ENCODE measurements around the gene UQCRQ. TPM values are rescaled to one million over a fixed set of nuclear protein-coding genes. Genes with fewer than 3 reads are reported as not detected.

UQCRQ gene
- total and polyA plus RNA-seq, 9 of the 15 experiments (the other 6 are each of a cell fraction or from before 2014, with no cell fraction given): 235 to 2,421 (median 883) TPM

DNA sequence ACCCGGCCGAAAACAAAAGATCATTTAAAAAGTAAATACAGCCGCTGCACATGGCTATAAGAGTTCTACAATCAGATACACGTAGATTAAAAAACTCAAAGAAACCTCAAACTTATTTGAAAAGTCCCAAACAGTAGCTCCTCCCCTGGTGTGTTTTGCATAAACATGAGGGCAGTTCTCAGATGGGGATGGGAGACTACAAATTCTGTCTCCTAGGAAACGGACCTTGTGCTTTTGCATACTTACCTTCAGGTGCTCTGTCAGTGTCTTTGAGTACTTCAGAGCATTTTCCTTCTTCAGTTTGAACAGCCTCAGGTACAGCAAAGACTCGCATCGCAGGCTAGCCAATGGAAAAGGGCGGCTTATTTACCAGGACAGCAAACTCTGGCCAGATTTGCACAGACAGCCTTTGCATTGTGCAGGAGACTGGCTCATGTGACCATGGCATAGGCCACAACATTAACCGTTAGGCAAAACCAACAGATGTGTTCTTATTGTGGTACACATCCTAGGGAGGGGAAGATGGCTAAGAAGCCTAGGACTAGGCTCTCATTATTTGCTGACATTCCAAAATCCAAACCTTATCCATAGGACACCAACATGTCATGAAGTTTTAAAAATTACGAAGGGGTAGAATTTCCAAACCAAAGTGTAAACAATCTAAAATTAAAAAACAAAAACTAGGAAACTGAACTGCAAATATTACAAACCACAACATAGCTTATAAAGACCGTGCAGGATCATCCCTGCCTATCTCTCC lies 19.8 kb downstream of the UQCRQ start:
- Histone ChIP-seq H4K20me1 (replicated peaks; ENCODE audit: control insufficient read depth, insufficient read depth, low read length) (no peaks in the 10 kb centered on the region), H2AFZ (ENCODE audit: low read depth, low read length) (no peak overlapping the region), H3K79me2 (ENCODE audit: control insufficient read depth, insufficient read depth, low read length) (no peaks in the 10 kb centered on the region), H3K9me3 (replicated peaks; ENCODE audit: control insufficient read depth, insufficient read depth, low read depth, low read length) (no peaks in the 10 kb centered on the region), H3K4me3 (no peak overlapping the region), H3K9ac (ENCODE audit: insufficient read depth in 1 of 2, low read depth in 2 of 2, low read length in 2 of 2) (no peak overlapping the region), H3K4me2 (ENCODE audit: insufficient read depth, low read length) (no peak overlapping the region), H3K4me1 (replicated peaks in 1 of 2; ENCODE audit: control insufficient read depth in 2 of 2, insufficient read depth in 2 of 2, low read length in 2 of 2) (no peaks in the 10 kb centered on the region), H3K27ac (ENCODE audit: extremely low read depth, low read depth, low read length) (no peak overlapping the region), H3K36me3 (ENCODE audit: control insufficient read depth, insufficient read depth, low read length) (peaks cover 70% of the 10 kb centered on the region), H3K27me3 (ENCODE audit: control insufficient read depth in 2 of 2, insufficient read depth in 2 of 2, low read length in 2 of 2) (no peaks in the 10 kb centered on the region), H3K9me1 (ENCODE audit: control insufficient read depth, insufficient read depth, low read length) (no peaks in the 10 kb centered on the region)
- DNase-seq (ENCODE audit: extremely low read depth in 1 of 4, low spot score in 3 of 4) (no peak), FAIRE-seq (no peak), ATAC-seq (no peak)
- POLR2A ChIA-PET: no interaction called here
- in situ Hi-C loops (cut with MboI) (no loop called here), intact Hi-C loops (cut with micrococcal nuclease) (loop anchor here (10.0 kb wide), 1 partner anchor 211 kb away; the partner anchor contains the start of gene IL4)
- CTCF ChIA-PET (ENCODE audit: low intra/inter-chr PET ratio): no interaction called here
- no TSS peak for BruUV-seq (replicated peaks)
- 80% methylated on average over 11 of the region's 11 CpGs for WGBS (ENCODE audit: insufficient coverage, low coverage, missing lambda C conversion rate)
- TF ChIP-seq, protein P1, sequence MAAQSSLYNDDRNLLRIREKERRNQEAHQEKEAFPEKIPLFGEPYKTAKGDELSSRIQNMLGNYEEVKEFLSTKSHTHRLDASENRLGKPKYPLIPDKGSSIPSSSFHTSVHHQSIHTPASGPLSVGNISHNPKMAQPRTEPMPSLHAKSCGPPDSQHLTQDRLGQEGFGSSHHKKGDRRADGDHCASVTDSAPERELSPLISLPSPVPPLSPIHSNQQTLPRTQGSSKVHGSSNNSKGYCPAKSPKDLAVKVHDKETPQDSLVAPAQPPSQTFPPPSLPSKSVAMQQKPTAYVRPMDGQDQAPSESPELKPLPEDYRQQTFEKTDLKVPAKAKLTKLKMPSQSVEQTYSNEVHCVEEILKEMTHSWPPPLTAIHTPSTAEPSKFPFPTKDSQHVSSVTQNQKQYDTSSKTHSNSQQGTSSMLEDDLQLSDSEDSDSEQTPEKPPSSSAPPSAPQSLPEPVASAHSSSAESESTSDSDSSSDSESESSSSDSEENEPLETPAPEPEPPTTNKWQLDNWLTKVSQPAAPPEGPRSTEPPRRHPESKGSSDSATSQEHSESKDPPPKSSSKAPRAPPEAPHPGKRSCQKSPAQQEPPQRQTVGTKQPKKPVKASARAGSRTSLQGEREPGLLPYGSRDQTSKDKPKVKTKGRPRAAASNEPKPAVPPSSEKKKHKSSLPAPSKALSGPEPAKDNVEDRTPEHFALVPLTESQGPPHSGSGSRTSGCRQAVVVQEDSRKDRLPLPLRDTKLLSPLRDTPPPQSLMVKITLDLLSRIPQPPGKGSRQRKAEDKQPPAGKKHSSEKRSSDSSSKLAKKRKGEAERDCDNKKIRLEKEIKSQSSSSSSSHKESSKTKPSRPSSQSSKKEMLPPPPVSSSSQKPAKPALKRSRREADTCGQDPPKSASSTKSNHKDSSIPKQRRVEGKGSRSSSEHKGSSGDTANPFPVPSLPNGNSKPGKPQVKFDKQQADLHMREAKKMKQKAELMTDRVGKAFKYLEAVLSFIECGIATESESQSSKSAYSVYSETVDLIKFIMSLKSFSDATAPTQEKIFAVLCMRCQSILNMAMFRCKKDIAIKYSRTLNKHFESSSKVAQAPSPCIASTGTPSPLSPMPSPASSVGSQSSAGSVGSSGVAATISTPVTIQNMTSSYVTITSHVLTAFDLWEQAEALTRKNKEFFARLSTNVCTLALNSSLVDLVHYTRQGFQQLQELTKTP (IDR thresholded peaks at IDR 0.05; ENCODE audit: low read depth in 1 of 2, partially characterized antibody in 2 of 2): no peak
- TF ChIP-seq ZNF57 (CRISPR knock-in tag; IDR thresholded peaks at IDR 0.05): no peak
- TF ChIP-seq CREBBP (IDR thresholded peaks at IDR 0.05; ENCODE audit: low read depth, low read length): no peak
- no peak for TF ChIP-seq MED1 (CRISPR knock-in tag; IDR thresholded peaks at IDR 0.05; ENCODE audit: borderline replicate concordance)
- no peak for TF ChIP-seq POLR2AphosphoS2 (IDR thresholded peaks at IDR 0.05; ENCODE audit: low read length)
- TF ChIP-seq NFE2 (IDR thresholded peaks at IDR 0.05; ENCODE audit: low read depth): no peak
- peak; percentile 17; the same call in 1 of the 2 replicates for TF ChIP-seq RFX1 (IDR thresholded peaks at IDR 0.05)
- TF ChIP-seq RBM39 (optimal IDR thresholded peaks at IDR 0.05; ENCODE audit: low read depth, low read length): no peak
- TF ChIP-seq, protein P2, sequence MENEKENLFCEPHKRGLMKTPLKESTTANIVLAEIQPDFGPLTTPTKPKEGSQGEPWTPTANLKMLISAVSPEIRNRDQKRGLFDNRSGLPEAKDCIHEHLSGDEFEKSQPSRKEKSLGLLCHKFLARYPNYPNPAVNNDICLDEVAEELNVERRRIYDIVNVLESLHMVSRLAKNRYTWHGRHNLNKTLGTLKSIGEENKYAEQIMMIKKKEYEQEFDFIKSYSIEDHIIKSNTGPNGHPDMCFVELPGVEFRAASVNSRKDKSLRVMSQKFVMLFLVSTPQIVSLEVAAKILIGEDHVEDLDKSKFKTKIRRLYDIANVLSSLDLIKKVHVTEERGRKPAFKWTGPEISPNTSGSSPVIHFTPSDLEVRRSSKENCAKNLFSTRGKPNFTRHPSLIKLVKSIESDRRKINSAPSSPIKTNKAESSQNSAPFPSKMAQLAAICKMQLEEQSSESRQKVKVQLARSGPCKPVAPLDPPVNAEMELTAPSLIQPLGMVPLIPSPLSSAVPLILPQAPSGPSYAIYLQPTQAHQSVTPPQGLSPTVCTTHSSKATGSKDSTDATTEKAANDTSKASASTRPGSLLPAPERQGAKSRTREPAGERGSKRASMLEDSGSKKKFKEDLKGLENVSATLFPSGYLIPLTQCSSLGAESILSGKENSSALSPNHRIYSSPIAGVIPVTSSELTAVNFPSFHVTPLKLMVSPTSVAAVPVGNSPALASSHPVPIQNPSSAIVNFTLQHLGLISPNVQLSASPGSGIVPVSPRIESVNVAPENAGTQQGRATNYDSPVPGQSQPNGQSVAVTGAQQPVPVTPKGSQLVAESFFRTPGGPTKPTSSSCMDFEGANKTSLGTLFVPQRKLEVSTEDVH (IDR thresholded peaks at IDR 0.05; ENCODE audit: low read depth, partially characterized antibody): no peak
- TF ChIP-seq XRCC5 (IDR thresholded peaks at IDR 0.05; ENCODE audit: low read depth, low read length): no peak
- no peak for TF ChIP-seq SREBF1 (IDR thresholded peaks at IDR 0.05; ENCODE audit: borderline replicate concordance, low read depth, low read length)
- TF ChIP-seq LARP7 (IDR thresholded peaks at IDR 0.05): no peak
- TF ChIP-seq, protein P3, sequence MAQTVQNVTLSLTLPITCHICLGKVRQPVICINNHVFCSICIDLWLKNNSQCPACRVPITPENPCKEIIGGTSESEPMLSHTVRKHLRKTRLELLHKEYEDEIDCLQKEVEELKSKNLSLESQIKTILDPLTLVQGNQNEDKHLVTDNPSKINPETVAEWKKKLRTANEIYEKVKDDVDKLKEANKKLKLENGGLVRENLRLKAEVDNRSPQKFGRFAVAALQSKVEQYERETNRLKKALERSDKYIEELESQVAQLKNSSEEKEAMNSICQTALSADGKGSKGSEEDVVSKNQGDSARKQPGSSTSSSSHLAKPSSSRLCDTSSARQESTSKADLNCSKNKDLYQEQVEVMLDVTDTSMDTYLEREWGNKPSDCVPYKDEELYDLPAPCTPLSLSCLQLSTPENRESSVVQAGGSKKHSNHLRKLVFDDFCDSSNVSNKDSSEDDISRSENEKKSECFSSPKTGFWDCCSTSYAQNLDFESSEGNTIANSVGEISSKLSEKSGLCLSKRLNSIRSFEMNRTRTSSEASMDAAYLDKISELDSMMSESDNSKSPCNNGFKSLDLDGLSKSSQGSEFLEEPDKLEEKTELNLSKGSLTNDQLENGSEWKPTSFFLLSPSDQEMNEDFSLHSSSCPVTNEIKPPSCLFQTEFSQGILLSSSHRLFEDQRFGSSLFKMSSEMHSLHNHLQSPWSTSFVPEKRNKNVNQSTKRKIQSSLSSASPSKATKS (CRISPR knock-in tag; IDR thresholded peaks at IDR 0.05): no peak
- TF ChIP-seq SMC3 (conservative IDR thresholded peaks at IDR 0.05; ENCODE audit: insufficient read depth, low read depth, low read length): no peak
